HEK293T (cell line): Measurements from ENCODE around the gene SLC12A5.
"Not testable (repeated sequence)": the region's sequence is repeated elsewhere in the genome, so short reads cannot be mapped to it uniquely, and the experiment has no call there.

Experiments
- CTCF ChIA-PET: fragments of 350-600 bp; formaldehyde crosslinking; extraction: SDS; loops from one replicate; lab custom pipeline; 2021; ENCODE audit warnings: antibody characterized with exemption, inconsistent platforms; lab: Yijun Ruan, JAX
- POLR2A ChIA-PET: fragments of 350-600 bp; formaldehyde crosslinking; extraction: SDS; loops from one replicate; lab custom pipeline; 2020; ENCODE audit warnings: antibody characterized with exemption, inconsistent platforms; lab: Yijun Ruan, JAX
- DNase-seq: peaks from one replicate; pipeline ENCODE4 v3.0.0; 2012; ENCODE audit warnings: mixed read lengths; ENCODE audit errors: extremely low spot score
- ARNT ChIP-seq: fragments of 450-650 bp; IDR thresholded peaks from 2 replicates; pipeline ENCODE4 v1.6.1; 2017; ENCODE audit warnings: mild to moderate bottlenecking
- BHLHE40 ChIP-seq: fragments of 450-650 bp; IDR thresholded peaks from 2 replicates; pipeline ENCODE4 v1.6.1; 2016; ENCODE audit warnings: mild to moderate bottlenecking, moderate library complexity, borderline replicate concordance
- CTBP1 ChIP-seq: fragments of 450-650 bp; IDR thresholded peaks from 2 replicates; pipeline ENCODE4 v1.6.1; 2016; ENCODE audit warnings: borderline replicate concordance
- ELF4 ChIP-seq: fragments of 450-650 bp; IDR thresholded peaks from 2 replicates; pipeline ENCODE4 v1.6.1; 2017; ENCODE audit warnings: antibody characterized with exemption
- FOXA1 ChIP-seq: fragments of 450-650 bp; IDR thresholded peaks from 2 replicates; pipeline ENCODE4 v1.6.1; 2016; ENCODE audit warnings: mild to moderate bottlenecking
- FOXK2 ChIP-seq: fragments of 450-650 bp; IDR thresholded peaks from 2 replicates; pipeline ENCODE4 v1.6.1; 2016; ENCODE audit warnings: mild to moderate bottlenecking
- FOXM1 ChIP-seq: fragments of 450-650 bp; IDR thresholded peaks from 2 replicates; pipeline ENCODE4 v1.6.1; 2017; ENCODE audit warnings: mild to moderate bottlenecking, borderline replicate concordance
- HDGF ChIP-seq: fragments of 450-650 bp; IDR thresholded peaks from 2 replicates; pipeline ENCODE4 v1.6.1; 2017; ENCODE audit warnings: antibody characterized with exemption, borderline replicate concordance
- L3MBTL2 ChIP-seq: fragments of 450-650 bp; conservative IDR thresholded peaks from 2 replicates; pipeline ENCODE4 v1.6.1; 2016; ENCODE audit warnings: mild to moderate bottlenecking
- LEF1 ChIP-seq: fragments of 450-650 bp; IDR thresholded peaks from 2 replicates; pipeline ENCODE4 v1.6.1; 2017; ENCODE audit warnings: mild to moderate bottlenecking, borderline replicate concordance
- NFRKB ChIP-seq: fragments of 450-650 bp; IDR thresholded peaks from 2 replicates; pipeline ENCODE4 v1.6.1; 2016; ENCODE audit warnings: mild to moderate bottlenecking, moderate library complexity
- SP1 ChIP-seq: fragments of 450-650 bp; IDR thresholded peaks from 2 replicates; pipeline ENCODE4 v1.6.1; 2017
- SUZ12 ChIP-seq: fragments of 450-650 bp; IDR thresholded peaks from 2 replicates; pipeline ENCODE4 v1.6.1; 2016; ENCODE audit warnings: mild to moderate bottlenecking
- TARDBP ChIP-seq: fragments of 450-650 bp; IDR thresholded peaks from 2 replicates; pipeline ENCODE4 v1.6.1; 2016
- ZNF384 ChIP-seq: fragments of 450-650 bp; IDR thresholded peaks from 2 replicates; pipeline ENCODE4 v1.6.1; 2016
- TF ChIP-seq, protein P1 (sequence below): fragments of 450-650 bp; IDR thresholded peaks from 2 replicates; pipeline ENCODE4 v1.6.1; 2016

Gene SLC12A5

DNA sequence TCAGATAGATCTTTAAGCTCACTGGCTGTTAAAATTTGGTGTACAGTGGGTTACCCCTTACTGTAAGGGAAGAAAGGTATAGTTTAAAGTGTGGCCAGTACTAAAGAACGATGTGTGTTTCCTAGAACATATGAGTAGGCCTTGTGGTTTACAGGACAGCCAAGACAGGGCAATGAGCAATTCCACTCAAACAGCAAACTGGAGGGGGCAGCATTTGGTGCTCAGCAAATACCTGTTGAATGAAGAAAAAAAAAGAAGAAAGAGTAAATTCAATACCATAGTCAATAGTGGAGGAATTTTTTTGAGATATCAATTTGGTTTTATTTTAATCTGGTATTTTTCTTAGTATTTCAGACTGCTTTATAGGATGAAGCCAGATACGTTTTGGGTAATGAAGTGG lies 64.5 kb downstream of the SLC12A5 start:
- ChIA-PET POLR2A (no interaction called here), CTCF (interaction anchor here (0.6 kb wide), 1 partner anchor 123 kb away, joined by 3 read pairs; no protein-coding TSS in a partner anchor)
- TF ChIP-seq FOXK2 = no peak
- no peak for TF ChIP-seq HDGF
- no peak for TF ChIP-seq SP1
- no peak for TF ChIP-seq ZNF384
- DNase-seq = no peak

DNA sequence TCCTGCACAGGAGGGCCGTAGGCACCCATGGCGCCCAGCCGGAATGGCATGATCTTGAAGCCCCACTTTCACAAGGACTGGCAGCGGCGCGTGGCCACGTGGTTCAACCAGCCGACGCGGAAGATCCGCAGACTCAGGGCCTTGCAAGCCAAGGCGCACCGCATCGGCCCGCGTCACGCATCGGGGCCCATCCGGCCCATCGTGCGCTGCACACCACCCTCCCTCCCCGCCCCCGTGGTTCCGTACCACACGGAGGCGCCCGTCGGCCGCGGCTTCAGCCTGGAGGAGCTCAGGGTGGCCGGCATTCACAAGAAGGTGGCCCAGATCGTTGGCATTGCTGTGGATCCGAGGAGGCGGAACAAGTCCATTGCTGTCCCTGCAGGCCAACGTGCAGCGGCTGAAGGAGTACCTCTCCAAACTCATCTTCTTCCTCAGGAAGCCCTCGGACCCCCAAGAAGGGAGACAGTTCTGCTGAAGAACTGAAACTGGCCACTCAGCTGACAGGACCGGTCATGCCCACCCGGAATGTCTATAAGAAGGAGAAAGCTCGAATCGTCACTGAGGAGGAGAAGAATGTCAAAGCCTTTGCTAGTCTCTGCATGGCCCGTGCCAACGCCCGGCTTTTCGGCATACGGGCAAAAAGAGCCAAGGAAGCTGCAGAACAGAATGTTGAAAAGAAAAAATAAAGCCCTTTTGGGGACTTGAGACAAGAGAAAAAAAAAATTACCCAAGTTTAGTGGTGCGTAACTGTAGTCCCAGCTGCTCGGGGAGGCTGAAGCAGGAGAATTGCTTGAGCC lies 70.7 kb downstream of the SLC12A5 start:
- POLR2A ChIA-PET = no interaction called here
- no peak for DNase-seq
- CTCF ChIA-PET = no interaction called here
- no peak for TF ChIP-seq SP1
- TF ChIP-seq FOXA1 = no peak
- TF ChIP-seq ELF4 = no peak
- no peak for TF ChIP-seq HDGF
- TF ChIP-seq, protein P1, sequence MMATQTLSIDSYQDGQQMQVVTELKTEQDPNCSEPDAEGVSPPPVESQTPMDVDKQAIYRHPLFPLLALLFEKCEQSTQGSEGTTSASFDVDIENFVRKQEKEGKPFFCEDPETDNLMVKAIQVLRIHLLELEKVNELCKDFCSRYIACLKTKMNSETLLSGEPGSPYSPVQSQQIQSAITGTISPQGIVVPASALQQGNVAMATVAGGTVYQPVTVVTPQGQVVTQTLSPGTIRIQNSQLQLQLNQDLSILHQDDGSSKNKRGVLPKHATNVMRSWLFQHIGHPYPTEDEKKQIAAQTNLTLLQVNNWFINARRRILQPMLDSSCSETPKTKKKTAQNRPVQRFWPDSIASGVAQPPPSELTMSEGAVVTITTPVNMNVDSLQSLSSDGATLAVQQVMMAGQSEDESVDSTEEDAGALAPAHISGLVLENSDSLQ = no peak
- no peak for TF ChIP-seq TARDBP
- TF ChIP-seq NFRKB = no peak
- no peak for TF ChIP-seq CTBP1
- no peak for TF ChIP-seq FOXK2
- TF ChIP-seq L3MBTL2 = no peak
- no peak for TF ChIP-seq LEF1
- TF ChIP-seq FOXM1 = no peak
- no peak for TF ChIP-seq ZNF384
- TF ChIP-seq SUZ12 = no peak
- TF ChIP-seq BHLHE40 = no peak
- TF ChIP-seq ARNT = no peak

DNA sequence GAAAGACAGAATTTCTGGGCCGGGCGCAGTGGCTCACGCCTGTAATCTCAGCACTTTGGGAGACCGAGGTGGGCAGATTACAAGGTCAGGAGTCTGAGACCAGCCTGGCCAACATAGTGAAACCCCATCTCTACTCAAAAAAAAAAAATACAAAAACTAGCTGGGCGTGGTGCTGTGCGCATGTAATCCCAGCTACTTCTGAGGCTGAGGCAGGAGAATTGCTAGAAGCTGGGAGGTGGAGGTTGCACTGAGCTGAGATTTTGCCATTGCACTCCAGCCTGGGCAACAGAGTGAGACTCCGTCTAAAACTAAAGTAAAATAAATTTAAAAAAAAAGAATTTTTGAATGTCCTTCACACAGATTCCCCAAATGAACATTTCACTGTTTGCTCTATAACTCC lies 71.4 kb downstream of the SLC12A5 start:
- DNase-seq, CTCF ChIA-PET, POLR2A ChIA-PET: not testable (repeated sequence)

DNA sequence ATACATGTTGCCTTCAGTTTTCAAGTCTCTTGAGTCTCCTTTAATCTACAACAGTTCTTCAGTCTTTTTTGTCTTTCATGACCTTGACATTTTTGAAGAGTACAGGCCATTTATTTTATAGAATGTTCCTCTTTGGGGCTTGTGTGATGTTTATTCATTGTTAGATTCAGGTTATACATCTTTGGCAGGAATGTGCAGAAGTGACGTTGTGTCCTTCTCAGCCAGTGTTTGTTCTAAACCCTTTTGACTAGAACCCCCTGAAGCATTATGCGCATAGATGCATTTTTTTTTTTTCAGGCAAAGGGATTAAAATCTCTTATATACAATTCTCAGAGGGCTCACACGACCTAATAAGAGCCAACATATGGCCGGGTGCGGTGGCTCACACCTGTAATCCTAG lies 72.0 kb downstream of the SLC12A5 start:
- ChIA-PET CTCF (no interaction called here), POLR2A (no interaction called here)
- no peak for DNase-seq
- no peak for TF ChIP-seq BHLHE40
- TF ChIP-seq HDGF = no peak
- no peak for TF ChIP-seq FOXA1
- TF ChIP-seq L3MBTL2 = no peak
- TF ChIP-seq CTBP1 = no peak
- no peak for TF ChIP-seq SUZ12
- no peak for TF ChIP-seq ELF4
- no peak for TF ChIP-seq TARDBP
- no peak for TF ChIP-seq NFRKB
- no peak for TF ChIP-seq SP1

DNA sequence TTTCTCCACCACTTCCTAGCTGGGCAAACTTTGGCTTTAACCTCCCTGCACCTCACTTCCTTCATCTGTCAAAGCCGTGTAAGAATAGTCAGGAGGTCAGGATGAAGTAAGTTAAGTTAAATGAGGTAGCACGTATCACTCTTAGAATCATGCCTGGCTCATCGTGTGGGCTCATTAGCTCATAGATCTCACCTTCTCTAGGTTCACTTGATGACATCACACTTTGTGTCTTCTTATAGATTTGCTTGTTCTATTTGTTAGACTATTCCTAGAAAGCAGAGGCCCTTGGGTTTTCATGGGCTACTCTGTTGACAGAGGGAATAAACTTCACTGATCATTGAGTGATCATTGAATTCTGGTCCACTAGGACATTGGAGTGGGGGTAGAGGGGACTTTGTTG lies 72.9 kb downstream of the SLC12A5 start:
- TF ChIP-seq L3MBTL2 = no peak
- TF ChIP-seq CTBP1 = no peak
- no peak for TF ChIP-seq ELF4
- no peak for TF ChIP-seq BHLHE40
- TF ChIP-seq NFRKB = no peak
- TF ChIP-seq FOXA1 = no peak
- TF ChIP-seq SUZ12 = no peak
- TF ChIP-seq FOXK2 = no peak
- TF ChIP-seq, protein P1 = no peak
- TF ChIP-seq FOXM1 = no peak
- no peak for TF ChIP-seq HDGF
- TF ChIP-seq SP1 = no peak
- TF ChIP-seq ARNT = no peak
- no peak for TF ChIP-seq TARDBP
- TF ChIP-seq LEF1 = no peak
- TF ChIP-seq ZNF384 = no peak

DNA sequence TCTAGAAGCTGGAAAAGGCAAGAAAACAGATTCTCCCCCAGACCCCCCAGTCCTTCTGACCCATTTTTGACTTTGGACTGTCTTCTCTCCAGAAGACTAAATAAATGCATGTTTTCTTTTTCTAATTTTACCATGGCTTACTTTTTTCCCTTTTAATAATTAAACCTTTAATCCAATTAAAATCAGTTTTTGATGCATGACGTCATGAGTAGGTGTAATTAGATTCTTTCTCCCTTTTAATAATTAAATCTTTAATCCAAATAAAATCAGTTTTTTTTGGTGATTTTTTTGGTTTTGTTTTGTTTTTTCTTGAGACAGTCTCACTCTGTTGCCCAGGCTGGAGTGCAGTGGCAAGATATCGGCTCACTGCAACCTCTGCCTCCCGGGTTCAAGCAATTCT lies 73.9 kb downstream of the SLC12A5 start:
- CTCF ChIA-PET = no interaction called here
- no peak for DNase-seq

More for the DNA sequence above, 72.9 kb downstream of the SLC12A5 start:
- DNase-seq = no peak
- POLR2A ChIA-PET = no interaction called here
- CTCF ChIA-PET = no interaction called here

More for the DNA sequence above, 73.9 kb downstream of the SLC12A5 start:
- POLR2A ChIA-PET = no interaction called here
- no peak for TF ChIP-seq LEF1
- TF ChIP-seq, protein P1 = no peak
